HG03442 (cell line): ENCODE data around the gene NCKIPSD.

Experiments used
- ATAC-seq: cut with Tn5 transposase; IDR thresholded peaks from one replicate; pipeline ENCODE4 v1.9.1; 2021; ENCODE audit warnings: mild to moderate bottlenecking, moderate library complexity; ENCODE audit not compliant: unreplicated experiment

Gene NCKIPSD

DNA sequence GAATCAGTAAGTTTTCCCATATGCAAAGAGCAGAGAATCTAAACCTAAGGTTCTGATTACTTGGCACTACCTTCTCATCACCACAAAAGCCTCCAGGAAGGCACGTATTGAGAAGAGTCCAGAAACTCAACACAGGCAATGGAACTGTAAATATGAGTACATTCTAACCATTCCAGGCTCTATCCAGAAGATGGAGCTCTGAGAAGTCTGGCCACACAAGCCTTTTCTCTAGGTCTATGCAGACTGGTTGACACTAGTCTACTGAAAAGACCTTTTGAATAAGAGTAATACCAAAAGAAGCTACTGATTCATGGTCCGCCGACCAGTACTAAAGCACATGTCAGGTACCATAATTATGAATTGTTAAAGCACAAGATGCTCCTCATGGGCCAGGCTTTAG, 12.2 kb upstream of the NCKIPSD start:
- no peak for ATAC-seq

DNA sequence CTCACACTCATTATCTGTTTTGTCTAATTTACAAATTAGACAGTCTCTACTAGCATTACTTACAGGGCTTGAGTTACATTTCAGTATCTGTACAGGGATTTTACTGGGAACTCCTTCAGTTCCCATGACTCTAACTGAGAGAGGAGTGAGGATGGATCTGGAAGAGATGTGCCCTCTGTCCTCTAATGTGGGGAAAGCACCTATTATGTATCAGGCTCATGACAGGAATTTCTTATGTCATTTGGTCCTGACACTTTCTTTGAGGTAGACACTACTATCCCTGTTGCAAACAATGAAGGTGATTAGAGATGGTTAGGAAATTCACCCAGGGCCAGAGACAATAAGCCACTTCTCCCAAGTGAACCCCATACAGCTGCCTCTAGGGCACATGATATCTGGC, 10.9 kb upstream of the NCKIPSD start:
- no peak for ATAC-seq

DNA sequence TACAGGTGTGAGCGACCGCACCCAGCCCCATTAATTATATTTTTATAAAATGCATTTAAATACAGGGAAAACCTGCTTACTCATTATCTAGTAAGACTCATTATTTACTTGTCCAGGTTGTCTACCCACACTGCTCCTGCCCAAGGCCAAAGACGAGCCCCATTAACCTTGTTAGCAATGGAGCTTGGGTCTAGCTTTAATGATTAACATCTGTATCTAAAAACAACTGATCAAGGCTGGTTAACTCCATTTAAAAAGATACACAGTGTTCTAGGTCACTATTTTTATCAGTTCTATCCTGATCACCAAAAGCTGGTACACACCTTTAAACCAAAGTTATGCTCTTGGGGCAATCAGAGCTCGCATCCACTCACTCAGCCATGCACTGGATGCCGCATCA, 10.4 kb upstream of the NCKIPSD start:
- ATAC-seq: no peak

DNA sequence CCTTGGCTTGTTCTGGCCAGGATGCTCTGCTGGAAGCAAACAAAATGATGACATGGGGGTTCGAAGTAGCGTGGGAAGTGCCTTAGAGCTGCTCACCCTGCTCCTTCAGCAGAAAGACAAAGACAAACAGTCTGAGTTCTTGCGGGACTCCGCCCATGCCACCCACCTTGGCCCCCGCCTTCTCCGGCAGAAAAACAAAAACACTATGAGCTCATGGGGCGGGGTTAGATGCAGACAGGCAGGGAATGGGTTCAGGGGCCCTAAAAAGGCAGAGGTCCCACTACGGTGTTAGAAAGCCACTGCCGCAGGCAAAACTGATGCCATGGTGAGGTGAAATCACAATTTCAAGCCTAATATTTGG, 9.7 kb upstream of the NCKIPSD start:
- ATAC-seq: no peak

DNA sequence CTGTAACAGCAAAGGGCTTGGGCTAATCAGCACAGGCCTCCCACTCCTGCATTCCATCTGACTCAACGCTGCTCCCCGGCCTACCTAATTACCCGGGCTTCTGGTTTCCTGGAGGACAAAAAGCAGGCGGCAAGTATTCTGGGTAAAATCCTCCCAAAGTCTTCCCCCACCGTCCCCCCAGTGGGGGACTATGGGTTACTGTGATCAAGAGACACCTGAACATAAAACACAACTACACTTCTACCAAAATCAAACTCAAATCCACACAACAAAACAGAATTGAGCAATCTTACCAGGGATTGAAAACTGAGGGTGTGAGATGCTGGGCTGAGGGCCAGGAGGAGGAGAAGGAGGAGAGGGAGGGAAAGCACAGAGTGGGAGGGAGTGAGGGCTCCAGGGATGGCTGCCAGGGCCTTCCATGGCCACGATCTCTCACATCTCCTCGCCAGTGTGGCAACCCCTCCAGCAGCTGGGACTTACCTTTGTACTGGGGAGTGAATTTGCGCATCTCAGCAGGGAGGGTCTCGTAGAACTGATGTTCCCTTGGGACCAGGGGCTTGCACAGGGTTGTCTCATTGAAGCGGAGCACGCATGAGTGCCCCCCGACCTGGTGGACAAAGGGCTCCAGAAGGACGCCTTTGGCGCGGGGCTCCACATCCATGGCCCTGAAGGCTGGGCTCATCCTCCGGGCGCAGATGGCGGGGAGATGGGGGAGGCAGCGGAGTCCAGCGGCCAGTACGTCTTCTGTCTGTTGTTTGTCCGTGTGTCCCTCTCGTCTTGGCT, 9.1 kb upstream of the NCKIPSD start:
- no peak for ATAC-seq

DNA sequence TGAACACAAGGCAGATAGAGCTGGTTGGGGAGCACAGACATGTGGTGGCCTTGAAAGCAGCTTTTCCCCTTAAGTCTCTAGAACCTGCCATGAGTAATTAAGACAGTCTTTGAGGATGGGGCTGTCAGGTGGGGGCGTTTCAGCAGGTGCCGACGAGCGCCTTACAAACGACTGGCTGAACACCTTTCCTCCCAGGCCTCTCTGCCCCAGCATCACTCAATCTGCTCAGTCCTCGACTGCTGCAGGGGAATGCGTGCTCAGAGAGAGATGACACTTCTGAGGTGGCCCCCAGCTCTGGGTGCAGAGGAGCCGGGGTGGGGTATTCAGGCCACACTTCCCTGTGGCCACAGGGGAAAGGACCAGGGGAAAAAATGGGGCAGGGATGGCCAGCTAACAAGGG, 8.1 kb upstream of the NCKIPSD start:
- ATAC-seq: no peak

DNA sequence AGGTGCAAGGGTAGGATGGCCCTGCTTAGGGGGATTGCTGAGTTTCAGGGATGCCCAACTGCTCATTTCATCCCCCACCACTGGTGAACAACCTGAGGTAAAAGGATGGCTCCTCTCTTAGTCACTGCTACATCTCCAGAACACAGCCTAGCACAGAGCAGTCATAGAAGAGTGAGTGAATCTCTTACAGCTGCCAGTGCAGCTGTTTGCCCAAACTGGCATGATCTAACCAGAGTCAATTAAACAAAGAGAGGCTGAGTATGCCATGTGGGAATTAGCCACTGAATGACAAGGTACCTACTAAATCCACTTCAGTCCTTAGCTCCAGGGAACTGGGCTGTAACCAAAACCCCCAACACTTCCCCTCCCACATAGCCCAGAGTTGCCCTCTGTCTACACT, 6.8 kb upstream of the NCKIPSD start:
- no peak for ATAC-seq

DNA sequence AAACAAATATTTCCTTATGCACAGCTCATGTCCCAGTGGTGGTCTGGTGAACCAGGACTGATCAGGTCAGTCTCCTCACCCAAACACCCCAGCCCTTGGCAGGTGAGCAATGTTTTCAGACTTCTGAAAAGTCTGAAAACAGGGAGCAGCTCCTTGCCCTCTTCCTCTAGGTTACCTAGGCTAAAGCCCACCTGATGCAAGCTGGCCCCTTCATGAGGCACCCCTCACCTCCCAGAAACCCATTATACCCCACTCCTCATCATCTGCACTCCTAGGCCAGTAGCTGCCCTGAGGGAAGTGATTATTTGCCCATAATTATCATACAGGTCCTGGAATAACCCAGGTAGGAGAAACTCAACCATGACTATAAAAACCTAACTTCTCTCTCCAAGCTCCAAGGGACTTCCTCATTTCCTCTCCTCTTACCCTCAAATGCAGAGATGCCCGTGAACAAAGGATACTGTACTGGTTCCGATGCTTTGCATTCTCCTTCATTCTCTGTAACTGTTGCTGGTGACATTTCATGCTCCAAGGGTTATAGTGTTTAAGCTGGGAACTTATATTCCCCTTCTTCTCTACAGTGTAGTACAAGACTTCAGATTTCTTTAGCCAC, 5.2 kb upstream of the NCKIPSD start:
- ATAC-seq: no peak

DNA sequence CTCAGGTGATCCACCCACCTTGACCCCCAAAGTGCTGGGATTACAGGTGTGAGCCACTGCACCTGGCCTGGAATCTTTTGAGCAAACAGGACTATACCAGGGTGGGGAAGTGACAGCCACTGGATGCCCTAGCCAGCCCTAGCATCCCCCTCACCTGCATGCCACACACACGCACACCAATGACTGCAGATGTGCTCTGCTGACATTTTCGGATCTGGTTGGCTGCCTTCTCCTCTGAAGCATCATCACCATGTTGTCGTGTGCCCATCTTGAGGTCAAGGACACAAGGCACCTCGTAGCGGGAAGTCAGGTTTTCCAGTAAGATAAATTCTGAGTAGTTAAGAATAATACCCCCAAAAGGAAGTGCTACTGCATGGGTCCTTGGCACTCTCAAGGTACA, 3.7 kb upstream of the NCKIPSD start:
- no peak for ATAC-seq

DNA sequence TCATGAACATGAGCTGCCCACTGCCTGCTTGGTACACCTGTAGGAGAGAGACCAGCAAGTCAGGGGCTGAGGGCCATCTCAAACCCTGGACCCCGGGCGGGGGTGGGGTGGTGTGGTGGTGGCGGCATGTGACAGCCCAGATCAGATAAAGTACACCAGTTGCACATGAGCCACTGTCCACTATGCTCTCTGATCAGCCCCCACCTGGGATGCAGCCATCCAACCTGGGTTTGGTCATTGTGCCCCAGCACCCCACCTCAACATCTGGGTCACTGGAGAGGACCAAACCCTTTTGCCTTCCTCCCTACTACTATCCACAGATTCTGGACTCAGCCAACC, 3.0 kb upstream of the NCKIPSD start:
- ATAC-seq: no peak

DNA sequence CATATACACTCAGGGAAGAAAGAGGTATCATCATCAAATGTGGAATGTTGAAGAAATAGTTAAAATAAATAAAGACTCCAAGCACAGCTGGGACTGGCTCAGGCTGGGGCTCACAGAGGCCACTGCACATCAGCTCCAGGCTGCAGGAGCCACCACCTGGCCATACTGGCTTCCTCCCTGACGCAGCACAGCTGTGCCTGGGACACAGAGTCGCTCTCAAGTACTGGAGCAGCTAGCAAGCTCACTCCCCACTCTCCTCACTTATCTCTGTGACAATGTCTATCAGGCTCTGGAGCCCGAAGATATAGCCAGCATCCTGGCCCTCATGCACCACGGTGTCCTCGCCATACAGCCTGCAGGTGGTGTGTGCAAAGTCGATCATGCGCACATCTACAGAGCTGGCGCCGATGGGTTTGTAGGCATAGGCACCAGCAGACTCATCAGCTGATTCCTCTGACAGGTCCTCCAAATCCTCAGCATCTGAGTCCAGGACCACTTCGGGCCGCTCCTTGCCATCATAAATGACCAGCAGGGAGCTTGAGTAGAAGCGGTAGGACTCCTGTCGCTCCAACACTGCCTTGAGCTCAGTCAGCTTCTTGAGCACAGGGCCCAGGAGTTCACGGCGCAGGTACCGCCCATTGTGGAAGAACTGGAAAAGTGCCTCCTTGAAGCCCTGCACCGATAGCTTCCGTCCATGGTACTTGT, 2.5 kb upstream of the NCKIPSD start:
- ATAC-seq: no peak

DNA sequence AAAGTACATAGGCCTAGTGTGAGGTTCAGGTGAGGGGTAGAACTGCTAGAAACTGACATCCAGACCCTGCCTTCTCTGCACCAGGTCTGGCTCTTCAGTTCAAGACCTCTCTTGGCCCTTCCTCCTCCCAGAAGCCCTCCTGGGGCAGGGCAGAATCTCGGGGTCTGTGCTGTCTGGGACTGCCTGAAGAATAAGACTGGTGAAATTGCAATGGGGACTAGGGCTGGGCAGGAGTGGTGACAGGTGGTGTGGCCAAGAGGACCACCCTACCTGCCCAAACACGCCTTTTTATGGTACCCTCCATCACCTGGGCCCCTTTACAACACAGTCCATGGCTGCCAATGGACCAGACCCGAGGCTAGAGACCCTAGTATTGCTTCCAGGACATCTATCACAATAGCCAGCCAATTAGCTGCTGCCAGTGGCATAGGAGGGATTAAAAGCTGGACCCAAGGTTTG, 1.5 kb upstream of the NCKIPSD start:
- ATAC-seq: no peak

DNA sequence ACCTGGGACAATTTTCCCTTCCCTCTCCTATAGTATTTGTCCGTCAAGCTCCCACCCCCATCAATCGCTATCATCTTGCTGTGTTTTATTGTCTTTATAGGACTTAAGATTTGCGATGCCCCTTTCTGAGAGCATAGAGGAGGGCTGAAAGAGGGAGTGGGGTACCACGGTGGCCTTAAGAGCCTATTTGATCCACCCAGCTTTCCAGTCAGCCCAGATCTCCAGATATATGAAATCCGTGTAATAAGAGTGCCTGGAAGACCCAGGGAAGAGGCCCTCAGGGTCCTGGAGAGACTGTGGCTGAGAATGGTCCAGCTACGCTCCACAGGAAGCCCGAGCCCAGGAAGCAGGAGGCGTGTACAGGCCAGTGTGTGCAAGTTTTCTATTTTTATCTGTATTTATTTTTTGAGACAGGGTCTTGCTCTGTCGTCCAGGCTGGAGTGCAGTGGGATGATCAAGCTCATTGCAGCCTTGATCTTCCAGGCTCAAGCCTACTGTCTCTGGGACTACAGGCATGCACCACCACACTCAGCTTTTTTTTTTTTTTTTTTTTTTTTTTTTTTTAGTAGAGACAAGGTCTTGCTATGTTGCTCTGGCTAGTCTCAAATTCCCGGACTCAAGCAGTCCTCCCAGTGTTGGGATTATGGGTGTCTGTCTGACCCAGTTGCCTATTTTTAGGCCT, 964 bp upstream of the NCKIPSD start:
- no peak for ATAC-seq

DNA sequence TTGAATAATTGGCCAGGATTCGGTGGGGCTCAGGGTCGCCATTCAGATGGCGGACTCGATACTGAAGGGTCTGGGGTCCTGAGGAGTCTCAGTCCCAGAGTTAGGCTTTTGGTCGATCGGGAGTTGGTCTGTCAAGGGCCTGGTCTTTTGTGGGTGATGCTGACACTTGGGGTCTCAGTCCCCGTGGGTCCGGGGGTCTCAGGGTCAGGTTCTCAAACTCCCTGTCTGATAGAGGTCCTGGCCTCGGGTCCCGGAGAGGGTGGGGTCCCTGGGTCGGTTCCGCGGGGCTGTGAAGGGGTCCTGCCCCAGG, 467 bp downstream of the NCKIPSD start:
- no peak for ATAC-seq

DNA sequence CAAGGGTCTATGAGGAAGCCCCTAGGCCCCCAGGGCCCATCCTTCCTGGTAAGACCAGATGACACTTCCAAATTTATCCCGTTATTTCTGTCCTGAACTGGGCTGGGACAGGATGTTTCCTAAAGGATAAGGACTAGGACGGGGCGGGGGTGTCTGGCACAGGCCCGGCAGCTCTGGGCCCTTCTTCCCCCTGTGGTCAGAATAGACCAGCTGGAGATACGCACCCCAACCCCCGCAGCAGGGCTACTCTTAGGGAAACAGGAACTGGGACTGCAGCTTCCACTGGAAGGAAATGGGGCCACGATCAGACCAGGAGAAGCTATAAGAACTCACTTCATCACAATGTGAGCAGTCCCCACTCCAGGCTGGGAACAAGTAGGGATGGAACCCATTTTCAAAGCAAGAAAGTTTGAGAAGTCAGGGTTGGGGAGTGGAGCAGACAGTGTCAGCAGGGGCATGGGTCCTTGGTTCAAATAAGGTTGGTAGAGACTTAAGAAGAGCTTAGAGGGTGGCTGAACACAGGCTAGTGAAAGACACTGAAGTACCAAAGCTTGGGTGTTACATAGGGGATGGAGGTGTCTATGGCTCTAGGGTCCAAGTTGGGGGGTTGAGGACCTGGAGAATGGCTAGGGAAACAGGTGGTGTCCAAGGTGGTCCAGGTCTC, 1.1 kb downstream of the NCKIPSD start:
- no peak for ATAC-seq

DNA sequence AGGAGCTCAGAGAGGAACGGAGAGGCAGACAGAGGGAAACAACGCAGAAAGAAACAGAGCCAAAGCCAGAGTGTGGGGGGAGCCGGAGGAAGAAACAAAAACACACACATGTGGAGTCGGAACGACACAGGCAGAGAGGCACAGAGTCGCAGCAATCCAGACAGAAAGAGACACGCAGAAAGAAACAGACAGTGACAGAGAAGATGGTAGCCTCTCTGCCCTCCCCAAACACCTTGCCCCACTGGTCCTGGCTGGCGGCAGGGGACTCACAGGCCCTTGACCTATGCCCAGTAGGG, 1.7 kb downstream of the NCKIPSD start:
- no peak for ATAC-seq

DNA sequence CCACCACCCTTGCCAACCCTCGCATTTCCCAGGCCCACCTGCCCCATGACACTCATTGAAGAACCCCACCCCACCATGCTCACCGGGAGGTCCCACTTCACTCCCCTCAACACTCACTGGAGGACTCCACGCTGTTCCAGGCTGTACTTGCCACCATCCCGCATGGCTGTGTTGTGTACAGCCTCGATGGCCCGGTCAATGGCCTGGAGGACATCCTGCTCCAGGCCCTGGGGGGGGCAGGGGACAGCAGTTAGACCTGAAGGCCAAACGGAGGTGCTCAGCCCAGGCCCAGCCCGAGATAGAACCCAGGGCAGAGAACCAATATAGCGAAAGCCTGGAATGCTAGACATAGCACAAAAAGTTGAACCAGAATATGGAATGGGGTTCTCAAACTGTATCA, 2.9 kb downstream of the NCKIPSD start:
- ATAC-seq: no peak

DNA sequence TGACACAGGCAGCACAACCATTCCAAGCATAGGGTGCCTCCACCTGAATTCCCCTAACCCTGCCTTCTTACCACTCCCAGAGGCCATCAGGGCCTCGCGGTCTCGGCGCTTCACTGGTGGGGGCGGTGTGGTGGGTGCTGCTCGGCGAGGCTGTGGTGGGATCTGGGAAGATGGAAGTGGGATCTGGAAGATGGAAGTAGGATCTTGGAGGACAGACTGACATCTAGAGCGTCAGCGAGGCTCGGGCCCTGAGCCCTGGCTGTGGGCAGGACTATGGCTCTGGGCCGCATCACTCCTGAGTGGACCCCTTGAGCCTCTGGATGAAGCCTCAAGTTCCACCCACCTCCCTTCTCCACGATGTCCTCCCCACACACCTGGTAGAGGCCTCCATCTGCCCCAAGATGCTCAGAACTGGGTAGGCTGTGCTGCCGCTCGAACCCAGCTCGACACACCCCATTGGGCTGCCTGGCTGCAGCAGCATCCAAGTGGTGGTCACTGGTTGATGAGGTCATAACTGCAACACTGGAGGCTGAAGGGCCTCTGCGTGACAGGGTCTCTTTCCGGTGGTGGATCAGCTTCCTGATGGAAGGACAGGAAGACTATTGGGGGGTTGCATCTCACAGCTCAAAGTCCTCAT, 3.6 kb downstream of the NCKIPSD start:
- ATAC-seq: no peak

DNA sequence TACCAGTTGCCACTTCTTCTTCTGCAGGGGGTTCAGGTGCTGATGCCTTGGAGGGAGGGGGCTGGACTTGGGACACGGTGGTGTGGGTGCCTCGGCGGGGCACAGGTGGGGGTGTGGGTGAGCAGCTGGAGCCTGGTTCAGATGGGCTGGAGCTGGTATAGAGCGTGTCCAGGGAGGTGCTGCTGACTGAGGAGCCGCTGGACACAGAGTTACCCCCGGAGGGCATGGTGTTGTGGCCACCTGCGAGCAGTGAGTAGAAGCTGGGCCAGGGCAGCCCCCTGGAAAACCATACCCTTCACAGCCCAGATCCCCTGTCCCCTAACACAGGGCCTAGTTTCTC, 4.2 kb downstream of the NCKIPSD start:
- no peak for ATAC-seq

DNA sequence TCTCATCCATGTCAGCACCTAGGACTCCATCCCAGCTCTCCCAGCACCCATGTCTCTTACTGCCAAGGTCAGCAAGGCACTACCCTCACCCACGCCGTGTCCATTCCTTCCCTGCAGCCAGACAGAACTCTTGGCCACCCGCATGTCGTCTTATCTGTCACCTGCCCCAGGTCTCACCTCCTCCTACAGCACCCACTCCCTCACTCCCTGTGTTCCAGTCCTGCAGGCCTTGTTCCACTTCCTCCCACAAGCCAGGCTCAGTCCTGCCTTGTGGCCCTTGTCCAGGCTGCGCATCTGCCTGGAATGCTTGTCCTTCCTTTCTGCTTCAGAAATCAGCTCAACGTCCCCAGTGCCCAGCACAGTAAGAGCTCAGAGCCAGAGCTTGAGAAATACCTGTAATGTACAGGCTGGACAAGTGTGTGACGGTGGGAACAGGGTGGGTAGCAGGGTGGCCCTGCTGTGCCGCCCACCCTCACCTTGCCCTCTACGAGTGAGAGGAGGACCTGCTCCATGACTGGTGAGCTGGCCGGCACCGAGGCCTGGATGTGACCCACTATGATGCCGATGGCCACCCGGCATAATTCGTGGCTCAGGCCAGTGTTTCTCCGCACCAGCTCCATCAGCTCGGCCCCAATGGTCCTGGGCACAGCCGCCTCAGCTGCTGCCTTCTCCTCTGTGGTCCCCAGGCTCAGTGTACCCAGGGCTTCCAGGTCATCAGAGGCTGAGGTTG, 4.7 kb downstream of the NCKIPSD start:
- ATAC-seq: no peak
